B cell (primary cell): ENCODE measurements around the gene PREP. TPM values are rescaled to one million over a fixed set of nuclear protein-coding genes. Genes with fewer than 3 reads are reported as not detected.

Experiments used
- ATAC-seq: fragments of 200-7000 bp; cut with Tn5 transposase; one replicate; pipeline ENCODE4 v1.10.0; 2021; ENCODE audit warnings: low read depth, mild to moderate bottlenecking, moderate number of reproducible peaks, moderate library complexity
- CTCF ChIA-PET: fragments of 350-600 bp; sonication (Branson Sonifier 250); formaldehyde crosslinking; loops from one replicate; lab custom pipeline; 2021; ENCODE audit warnings: antibody characterized with exemption, inconsistent platforms; lab: Charles Lee
- POLR2A ChIA-PET: fragments of 350-600 bp; sonication (Branson Sonifier 250); formaldehyde crosslinking; loops from one replicate; lab custom pipeline; 2021; ENCODE audit warnings: antibody characterized with exemption; lab: Charles Lee
- DNase-seq: peaks from one replicate; pipeline ENCODE4 v3.0.0; 2013
- H2AFZ ChIP-seq: 2 replicates; pipeline ENCODE4 v1.6.1; 2012; ENCODE audit warnings: mild to moderate bottlenecking, low read depth, low read length; ENCODE audit not compliant: insufficient read depth, poor library complexity, severe bottlenecking
- H3K27ac ChIP-seq, 2 donors: 1 replicate in 1 of 2; 2 replicates in 1 of 2; pipeline ENCODE4 v1.5.1; 2012 to 2013; ENCODE audit warnings: low read length in 2 of 2, mild to moderate bottlenecking in 2 of 2, moderate library complexity in 1 of 2
- H3K27me3 ChIP-seq, 4 experiments: fragments of 200-600 bp in 1 of 4; sonication (generic) in 1 of 4; replicated peaks in 1 of 4; 1 replicate in 2 of 4; 2 replicates in 2 of 4; pipeline versions ENCODE4 v1.6.1 to v1.7.0; 2013 to 2016; ENCODE audit warnings: low read length in 3 of 4, mild to moderate bottlenecking in 2 of 4, mixed read lengths in 1 of 4, moderate library complexity in 1 of 4; ENCODE audit not compliant: insufficient read depth in 4 of 4, control insufficient read depth in 3 of 4; ENCODE audit errors: control extremely low read depth in 1 of 4
- H3K36me3 ChIP-seq, 2 experiments: replicated peaks in 1 of 2; 1 replicate in 1 of 2; 2 replicates in 1 of 2; pipeline versions ENCODE4 v1.6.1 to v1.7.1; 2013; ENCODE audit warnings: low read length in 1 of 2; ENCODE audit not compliant: insufficient read depth in 2 of 2, control insufficient read depth in 1 of 2; ENCODE audit errors: control extremely low read depth in 1 of 2, extremely low read depth in 1 of 2
- H3K4me1 ChIP-seq, 2 donors: fragments of 200-600 bp in 1 of 2; sonication (generic) in 1 of 2; 1 replicate in 1 of 2; 2 replicates in 1 of 2; pipeline versions ENCODE4 v1.5.1 to v1.6.1; 2013 to 2017; ENCODE audit warnings: low read length in 2 of 2; ENCODE audit not compliant: control insufficient read depth in 2 of 2, insufficient read depth in 2 of 2
- H3K4me2 ChIP-seq: replicated peaks from 2 replicates; pipeline ENCODE3; 2012; ENCODE audit warnings: mild to moderate bottlenecking, low read depth, low read length; ENCODE audit not compliant: poor library complexity, severe bottlenecking
- H3K4me3 ChIP-seq, 5 experiments: fragments of 200-600 bp in 1 of 5; sonication (generic) in 1 of 5; 1 replicate in 3 of 5; 2 replicates in 2 of 5; pipeline versions ENCODE4 v1.5.1 to v1.7.0; 2011 to 2016; ENCODE audit warnings: low read length in 4 of 5, mild to moderate bottlenecking in 4 of 5, low read depth in 2 of 5, control low read depth in 1 of 5, moderate library complexity in 1 of 5; ENCODE audit not compliant: insufficient read depth in 1 of 5; ENCODE audit errors: control extremely low read depth in 1 of 5, extremely low read depth in 1 of 5
- H3K79me2 ChIP-seq: fragments of 200-600 bp; sonication (generic); one replicate; pipeline ENCODE4 v1.6.0; 2016; ENCODE audit warnings: low read length; ENCODE audit not compliant: control insufficient read depth, insufficient read depth
- H3K9ac ChIP-seq: fragments of 200-600 bp; sonication (generic); 2 replicates; pipeline ENCODE4 v1.6.1; 2017; ENCODE audit warnings: mild to moderate bottlenecking, low read length, moderate library complexity
- H3K9me3 ChIP-seq, 3 donors: one replicate each; pipeline versions ENCODE4 v1.6.1 to v1.7.1; 2013; ENCODE audit warnings: low read length in 2 of 3; ENCODE audit not compliant: control insufficient read depth in 2 of 3, insufficient read depth in 1 of 3; ENCODE audit errors: control extremely low read depth in 1 of 3
- H4K20me1 ChIP-seq: 2 replicates; pipeline ENCODE4 v1.6.0; 2012; ENCODE audit warnings: mild to moderate bottlenecking, low read length; ENCODE audit not compliant: insufficient read depth, control insufficient read depth, poor library complexity, severe bottlenecking
- H3K27ac Mint-ChIP-seq: one replicate; pipeline ENCODE4 v1.8.0; 2021; ENCODE audit warnings: mixed read lengths
- H3K27me3 Mint-ChIP-seq: one replicate; pipeline ENCODE4 v1.8.0; 2021; ENCODE audit warnings: mixed read lengths
- H3K4me1 Mint-ChIP-seq: one replicate; pipeline ENCODE4 v1.8.0; 2021; ENCODE audit warnings: mixed read lengths
- H3K4me3 Mint-ChIP-seq: one replicate; pipeline ENCODE4 v1.8.0; 2021; ENCODE audit warnings: mixed read lengths
- H3K9me3 Mint-ChIP-seq: one replicate; pipeline ENCODE4 v1.8.0; 2022; ENCODE audit warnings: mixed read lengths; ENCODE audit not compliant: insufficient read depth
- CTCF ChIP-seq: fragments of 200-600 bp; IDR thresholded peaks from one replicate; pipeline ENCODE4 v1.8.0; 2022; ENCODE audit warnings: antibody characterized with exemption, mild to moderate bottlenecking
- EZH2 ChIP-seq: IDR thresholded peaks from 2 replicates; pipeline ENCODE4 v1.6.1; 2012; ENCODE audit warnings: borderline replicate concordance, low read depth, mild to moderate bottlenecking, moderate library complexity, low read length; ENCODE audit not compliant: insufficient read depth, poor library complexity, severe bottlenecking
- WGBS: methylation state at CpG from one replicate; pipeline ENCODE4 v1.1.5; 2013; ENCODE audit warnings: missing lambda C conversion rate; ENCODE audit not compliant: insufficient coverage; 5-methylcytosine and 5-hydroxymethylcytosine counted together
- intact Hi-C: fragments of 100-400 bp; cut with micrococcal nuclease; formaldehyde crosslinking; loops from one replicate; pipeline ENCODE4 v1.10.0; 2022
- polyA plus RNA-seq: library from polyadenylated mRNA; depleted of rRNA; stranded (reverse); fragments of >200 nt; gene quantifications from 2 replicates; pipeline ENCODE4 v1.2.3, GENCODE V29; 2012
- total RNA-seq, 2 donors: library from RNA; stranded (reverse); fragments of 120-200 nt in 1 of 2; gene quantifications; 1 replicate in 1 of 2; 2 replicates in 1 of 2; pipeline versions ENCODE4 v1.2.3 to v1.2.4, GENCODE V29; 2013 to 2022

PREP gene
- total and polyA plus RNA-seq, 2 donors (not counting 1 experiment from before 2014, with no cell fraction given) = 12.2 to 27.0 TPM

DNA sequence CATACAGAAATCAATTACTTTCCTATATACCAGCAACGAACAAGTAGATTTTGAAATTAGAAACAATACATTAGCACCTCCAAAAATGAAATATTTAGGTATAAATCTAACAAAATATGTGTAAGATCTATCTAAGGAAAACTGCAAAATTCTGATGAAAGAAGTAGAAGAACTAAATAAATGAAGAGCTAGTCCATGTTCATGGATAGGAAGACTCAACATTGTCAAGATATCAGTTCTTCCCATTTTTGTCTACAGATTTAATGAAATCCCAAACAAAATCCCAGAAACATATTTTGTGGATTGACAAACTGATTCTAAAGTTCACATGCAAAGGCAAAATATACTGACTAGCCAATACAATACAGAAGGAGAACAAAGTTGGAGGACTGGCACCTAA, 33.7 kb downstream of the PREP start:
- Mint-ChIP-seq H3K27me3 (no peaks in the 10 kb centered on the region), H3K27ac (no peak overlapping the region), H3K9me3 (no peaks in the 10 kb centered on the region), H3K4me3 (no peak overlapping the region), H3K4me1 (no peaks in the 10 kb centered on the region)
- Histone ChIP-seq H3K27me3 (no peaks in the 10 kb centered on the region), H3K79me2 (no peaks in the 10 kb centered on the region), H3K4me1 (no peaks in the 10 kb centered on the region), H4K20me1 (no peaks in the 10 kb centered on the region), H3K9me3 (no peaks in the 10 kb centered on the region), H2AFZ (no peak overlapping the region), H3K27ac (no peak overlapping the region), H3K4me3 (no peak overlapping the region), H3K36me3 (peaks cover 0 to 56% of the 10 kb centered on the region in 2 experiments), H3K9ac (no peak overlapping the region), H3K4me2 (no peak overlapping the region)
- ChIA-PET POLR2A (no interaction called here), CTCF (no interaction called here)
- no peak for TF ChIP-seq EZH2
- TF ChIP-seq CTCF = no peak
- intact Hi-C loops = no loop called here
- no CpG with 5 or more reads among the region's 1 CpG for WGBS
- no peak for DNase-seq
- ATAC-seq = no peak

DNA sequence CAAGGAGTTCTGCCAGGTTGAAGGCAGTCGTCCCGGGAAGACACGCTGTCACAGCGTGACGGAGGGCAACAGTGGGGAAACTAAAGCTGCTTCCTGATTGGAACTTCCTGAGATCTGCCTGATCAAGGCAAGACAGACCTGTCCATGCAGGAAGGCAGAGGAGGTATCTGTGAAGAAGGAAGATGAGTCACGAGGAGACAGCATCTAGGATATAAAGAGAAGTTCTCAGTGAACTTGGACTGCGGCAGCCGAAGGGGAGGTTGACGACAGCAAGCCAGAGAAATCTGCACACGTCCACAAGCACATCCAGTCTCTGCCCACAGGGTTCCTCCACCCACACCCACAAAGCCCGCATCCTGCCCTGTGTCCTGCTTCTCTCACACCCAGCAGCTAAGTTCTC, 38.6 kb downstream of the PREP start:
- Mint-ChIP-seq H3K27me3 (no peaks in the 10 kb centered on the region), H3K9me3 (no peaks in the 10 kb centered on the region), H3K4me1 (no peaks in the 10 kb centered on the region), H3K4me3 (no peak overlapping the region), H3K27ac (no peak overlapping the region)
- Histone ChIP-seq H3K9me3 (no peaks in the 10 kb centered on the region), H3K27me3 (no peaks in the 10 kb centered on the region), H3K4me3 (no peak overlapping the region), H3K27ac (no peak overlapping the region), H2AFZ (no peak overlapping the region), H4K20me1 (no peaks in the 10 kb centered on the region), H3K36me3 (peaks cover 0 to 50% of the 10 kb centered on the region in 2 experiments), H3K79me2 (no peaks in the 10 kb centered on the region), H3K4me2 (no peak overlapping the region), H3K9ac (no peak overlapping the region), H3K4me1 (no peaks in the 10 kb centered on the region)
- ATAC-seq = no peak
- ChIA-PET POLR2A (no interaction called here), CTCF (interaction anchor here (0.6 to 0.9 kb wide), 2 partner anchors 9 to 238 kb away, joined by 3 read pairs; no protein-coding TSS in a partner anchor)
- 97% methylated on average over 11 of the region's 11 CpGs for WGBS
- intact Hi-C loops = no loop called here
- no peak for DNase-seq
- TF ChIP-seq CTCF = no peak
- TF ChIP-seq EZH2 = no peak
